ENCODE results near the gene BTBD2.

Gene BTBD2

GRCh38 chr19:2033825-2034159, 18.3 kb upstream of the BTBD2 start:
- H2BK15ac ChIP-seq (replicated peaks; ENCODE audit: low read depth), result no peak overlapping the region
- no peaks in the 10 kb centered on the region for H3K27me3 ChIP-seq (ENCODE audit: insufficient read depth, low read length, poor library complexity)
- H3K23ac ChIP-seq (ENCODE audit: low read length), result no peak overlapping the region
- no peak overlapping the region for H4K8ac ChIP-seq (ENCODE audit: low read depth, low read length)
- H3K4me2 ChIP-seq (ENCODE audit: low read length), result no peak overlapping the region
- H3K56ac ChIP-seq (ENCODE audit: low read length), result no peak overlapping the region
- H2BK5ac ChIP-seq (ENCODE audit: low read length), result no peak overlapping the region
- no peaks in the 10 kb centered on the region for H3K4me1 ChIP-seq (ENCODE audit: control insufficient read depth, low read depth, low read length)
- H3K9ac ChIP-seq (ENCODE audit: low read length), result no peak overlapping the region
- DNase-seq, result no peak
- H3K4ac ChIP-seq (ENCODE audit: low read depth, low read length), result no peak overlapping the region
- H3K4me3 ChIP-seq (ENCODE audit: low read length), result no peak overlapping the region
- no CpG with 5 or more reads among the region's 9 CpGs for WGBS (ENCODE audit: extremely low coverage, insufficient coverage, low lambda C conversion rate)
- no peak overlapping the region for H3K27ac ChIP-seq (ENCODE audit: low read depth, low read length)
- H3K79me1 ChIP-seq (ENCODE audit: low read length), result no peaks in the 10 kb centered on the region
- H3K18ac ChIP-seq (ENCODE audit: low read length), result no peak overlapping the region
- no peak overlapping the region for H4K5ac ChIP-seq (ENCODE audit: low read length)
- no peaks in the 10 kb centered on the region for H3K36me3 ChIP-seq (ENCODE audit: control insufficient read depth, insufficient read depth, low read length)
- H2AK5ac ChIP-seq (ENCODE audit: low read length), result no peak overlapping the region
- H3K79me2 ChIP-seq (ENCODE audit: control insufficient read depth, insufficient read depth, low read length), result no peaks in the 10 kb centered on the region
- no peak overlapping the region for H2BK120ac ChIP-seq (ENCODE audit: low read depth, low read length)

GRCh38 chr19:2033115-2033824, 17.8 kb upstream of the BTBD2 start:
- Histone ChIP-seq H3K27me3 (ENCODE audit: insufficient read depth, low read length, poor library complexity) (no peaks in the 10 kb centered on the region), H2AK5ac (ENCODE audit: low read length) (no peak overlapping the region), H3K27ac (ENCODE audit: low read depth, low read length) (no peak overlapping the region), H3K56ac (ENCODE audit: low read length) (no peak overlapping the region), H2BK120ac (ENCODE audit: low read depth, low read length) (no peak overlapping the region), H2BK15ac (replicated peaks; ENCODE audit: low read depth) (no peak overlapping the region), H3K4ac (ENCODE audit: low read depth, low read length) (no peak overlapping the region), H4K5ac (ENCODE audit: low read length) (no peak overlapping the region), H3K23ac (ENCODE audit: low read length) (no peak overlapping the region), H3K4me2 (ENCODE audit: low read length) (no peak overlapping the region), H2BK5ac (ENCODE audit: low read length) (no peak overlapping the region), H3K18ac (ENCODE audit: low read length) (no peak overlapping the region), H3K9ac (ENCODE audit: low read length) (no peak overlapping the region), H3K79me1 (ENCODE audit: low read length) (no peaks in the 10 kb centered on the region), H3K4me1 (ENCODE audit: control insufficient read depth, low read depth, low read length) (no peaks in the 10 kb centered on the region), H3K79me2 (ENCODE audit: control insufficient read depth, insufficient read depth, low read length) (no peaks in the 10 kb centered on the region), H3K36me3 (ENCODE audit: control insufficient read depth, insufficient read depth, low read length) (no peaks in the 10 kb centered on the region), H3K4me3 (ENCODE audit: low read length) (no peak overlapping the region), H4K8ac (ENCODE audit: low read depth, low read length) (no peak overlapping the region)
- WGBS (ENCODE audit: extremely low coverage, insufficient coverage, low lambda C conversion rate), result no CpG with 5 or more reads among the region's 6 CpGs
- no peak for DNase-seq

GRCh38 chr19:2032296-2032941, 16.9 kb upstream of the BTBD2 start:
- H2BK120ac ChIP-seq (ENCODE audit: low read depth, low read length), result no peak overlapping the region
- no peak for DNase-seq
- H3K79me2 ChIP-seq (ENCODE audit: control insufficient read depth, insufficient read depth, low read length), result no peaks in the 10 kb centered on the region
- H3K27me3 ChIP-seq (ENCODE audit: insufficient read depth, low read length, poor library complexity), result no peaks in the 10 kb centered on the region
- peak overlapping the region; percentile 49 for H3K56ac ChIP-seq (ENCODE audit: low read length)
- H2AK5ac ChIP-seq (ENCODE audit: low read length), result no peak overlapping the region
- no peaks in the 10 kb centered on the region for H3K79me1 ChIP-seq (ENCODE audit: low read length)
- no peak overlapping the region for H3K18ac ChIP-seq (ENCODE audit: low read length)
- no peak overlapping the region for H2BK15ac ChIP-seq (replicated peaks; ENCODE audit: low read depth)
- H3K4me1 ChIP-seq (ENCODE audit: control insufficient read depth, low read depth, low read length), result no peaks in the 10 kb centered on the region
- no peaks in the 10 kb centered on the region for H3K36me3 ChIP-seq (ENCODE audit: control insufficient read depth, insufficient read depth, low read length)
- no peak overlapping the region for H3K9ac ChIP-seq (ENCODE audit: low read length)
- no peak overlapping the region for H3K27ac ChIP-seq (ENCODE audit: low read depth, low read length)
- H3K4ac ChIP-seq (ENCODE audit: low read depth, low read length), result no peak overlapping the region
- no peak overlapping the region for H3K23ac ChIP-seq (ENCODE audit: low read length)
- H4K8ac ChIP-seq (ENCODE audit: low read depth, low read length), result no peak overlapping the region
- WGBS (ENCODE audit: extremely low coverage, insufficient coverage, low lambda C conversion rate), result no CpG with 5 or more reads among the region's 19 CpGs
- H4K5ac ChIP-seq (ENCODE audit: low read length), result no peak overlapping the region
- H2BK5ac ChIP-seq (ENCODE audit: low read length), result no peak overlapping the region
- no peak overlapping the region for H3K4me2 ChIP-seq (ENCODE audit: low read length)
- no peak overlapping the region for H3K4me3 ChIP-seq (ENCODE audit: low read length)

DNA sequence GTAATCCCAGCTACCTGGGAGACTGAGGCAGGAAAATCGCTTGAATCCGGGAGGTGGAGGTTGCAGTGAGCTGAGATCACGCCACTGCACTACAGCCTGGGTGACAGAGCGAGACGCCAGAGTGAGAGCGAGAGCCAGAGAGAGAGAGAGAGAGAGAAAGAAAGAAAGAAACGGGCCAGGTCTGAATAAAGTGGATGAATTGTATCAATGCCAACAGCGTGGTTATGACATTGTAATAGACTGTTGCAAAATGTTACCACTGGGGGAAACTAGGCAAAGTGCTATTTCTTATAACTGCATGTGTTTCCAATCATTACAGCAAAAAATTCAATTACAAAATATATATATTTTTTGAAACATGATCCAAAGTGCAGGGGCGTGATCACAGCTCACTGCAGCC, 11.8 kb upstream of the BTBD2 start:
- Histone ChIP-seq H3K79me1 (ENCODE audit: low read length) (no peaks in the 10 kb centered on the region), H3K4me2 (ENCODE audit: low read length) (no peak overlapping the region), H4K5ac (ENCODE audit: low read length) (no peak overlapping the region), H3K79me2 (ENCODE audit: control insufficient read depth, insufficient read depth, low read length) (no peaks in the 10 kb centered on the region), H3K27me3 (ENCODE audit: insufficient read depth, low read length, poor library complexity) (no peaks in the 10 kb centered on the region), H3K4me1 (ENCODE audit: control insufficient read depth, low read depth, low read length) (no peaks in the 10 kb centered on the region), H2AK5ac (ENCODE audit: low read length) (no peak overlapping the region), H3K36me3 (ENCODE audit: control insufficient read depth, insufficient read depth, low read length) (no peaks in the 10 kb centered on the region), H3K23ac (ENCODE audit: low read length) (no peak overlapping the region), H2BK15ac (replicated peaks; ENCODE audit: low read depth) (no peak overlapping the region), H2BK5ac (ENCODE audit: low read length) (no peak overlapping the region), H2BK120ac (ENCODE audit: low read depth, low read length) (no peak overlapping the region), H3K9ac (ENCODE audit: low read length) (no peak overlapping the region), H3K56ac (ENCODE audit: low read length) (no peak overlapping the region), H3K4me3 (ENCODE audit: low read length) (no peak overlapping the region), H3K18ac (ENCODE audit: low read length) (no peak overlapping the region), H4K8ac (ENCODE audit: low read depth, low read length) (no peak overlapping the region), H3K27ac (ENCODE audit: low read depth, low read length) (no peak overlapping the region), H3K4ac (ENCODE audit: low read depth, low read length) (no peak overlapping the region)
- WGBS (ENCODE audit: extremely low coverage, insufficient coverage, low lambda C conversion rate), result no CpG with 5 or more reads among the region's 9 CpGs
- DNase-seq, result no peak

GRCh38 chr19:2026770-2027169, 11.3 kb upstream of the BTBD2 start:
- H2BK120ac ChIP-seq (ENCODE audit: low read depth, low read length), result no peak overlapping the region
- no peaks in the 10 kb centered on the region for H3K79me1 ChIP-seq (ENCODE audit: low read length)
- no peak overlapping the region for H3K4ac ChIP-seq (ENCODE audit: low read depth, low read length)
- no peak overlapping the region for H3K27ac ChIP-seq (ENCODE audit: low read depth, low read length)
- H3K36me3 ChIP-seq (ENCODE audit: control insufficient read depth, insufficient read depth, low read length), result no peaks in the 10 kb centered on the region
- no peaks in the 10 kb centered on the region for H3K79me2 ChIP-seq (ENCODE audit: control insufficient read depth, insufficient read depth, low read length)
- no peak overlapping the region for H2AK5ac ChIP-seq (ENCODE audit: low read length)
- no peak overlapping the region for H3K4me2 ChIP-seq (ENCODE audit: low read length)
- WGBS (ENCODE audit: extremely low coverage, insufficient coverage, low lambda C conversion rate), result no CpG with 5 or more reads among the region's 10 CpGs
- no peak overlapping the region for H2BK5ac ChIP-seq (ENCODE audit: low read length)
- no peak overlapping the region for H2BK15ac ChIP-seq (replicated peaks; ENCODE audit: low read depth)
- H3K18ac ChIP-seq (ENCODE audit: low read length), result no peak overlapping the region
- no peak for DNase-seq
- no peak overlapping the region for H3K56ac ChIP-seq (ENCODE audit: low read length)
- H4K8ac ChIP-seq (ENCODE audit: low read depth, low read length), result no peak overlapping the region
- H3K27me3 ChIP-seq (ENCODE audit: insufficient read depth, low read length, poor library complexity), result no peaks in the 10 kb centered on the region
- H3K9ac ChIP-seq (ENCODE audit: low read length), result no peak overlapping the region
- no peak overlapping the region for H3K4me3 ChIP-seq (ENCODE audit: low read length)
- H4K5ac ChIP-seq (ENCODE audit: low read length), result no peak overlapping the region
- no peak overlapping the region for H3K23ac ChIP-seq (ENCODE audit: low read length)
- H3K4me1 ChIP-seq (ENCODE audit: control insufficient read depth, low read depth, low read length), result no peaks in the 10 kb centered on the region

- Histone ChIP-seq H2AK5ac (ENCODE audit: low read length) (no peak overlapping the region), H3K79me2 (ENCODE audit: control insufficient read depth, insufficient read depth, low read length) (no peaks in the 10 kb centered on the region), H3K4me3 (ENCODE audit: low read length) (no peak overlapping the region), H4K5ac (ENCODE audit: low read length) (no peak overlapping the region), H3K18ac (ENCODE audit: low read length) (no peak overlapping the region), H4K8ac (ENCODE audit: low read depth, low read length) (no peak overlapping the region), H3K79me1 (ENCODE audit: low read length) (no peaks in the 10 kb centered on the region), H2BK5ac (ENCODE audit: low read length) (no peak overlapping the region), H3K56ac (ENCODE audit: low read length) (no peak overlapping the region), H3K4me2 (ENCODE audit: low read length) (no peak overlapping the region), H3K27ac (ENCODE audit: low read depth, low read length) (no peak overlapping the region), H3K27me3 (ENCODE audit: insufficient read depth, low read length, poor library complexity) (no peaks in the 10 kb centered on the region), H2BK15ac (replicated peaks; ENCODE audit: low read depth) (no peak overlapping the region), H3K4ac (ENCODE audit: low read depth, low read length) (no peak overlapping the region), H3K36me3 (ENCODE audit: control insufficient read depth, insufficient read depth, low read length) (no peaks in the 10 kb centered on the region), H3K9ac (ENCODE audit: low read length) (no peak overlapping the region), H2BK120ac (ENCODE audit: low read depth, low read length) (no peak overlapping the region), H3K23ac (ENCODE audit: low read length) (no peak overlapping the region), H3K4me1 (ENCODE audit: control insufficient read depth, low read depth, low read length) (no peaks in the 10 kb centered on the region)
- no CpG with 5 or more reads among the region's 2 CpGs for WGBS (ENCODE audit: extremely low coverage, insufficient coverage, low lambda C conversion rate)
- no peak for DNase-seq
Observed at GRCh38 chr19:2022289-2022688, 6.8 kb upstream of the BTBD2 start.
